Mesodermal cell (in vitro differentiated cells): Measurements from ENCODE around the gene SEC16B.

Experiments
- H3K27ac ChIP-seq: 2 replicates; pipeline ENCODE4 v1.7.0; 2013; ENCODE audit warnings: mild to moderate bottlenecking, low read depth, low read length, moderate library complexity; ENCODE audit not compliant: severe bottlenecking
- H3K36me3 ChIP-seq: 2 replicates; pipeline ENCODE4 v1.7.1; 2013; ENCODE audit warnings: mild to moderate bottlenecking, low read length, moderate library complexity; ENCODE audit not compliant: control insufficient read depth, insufficient read depth
- H3K4me1 ChIP-seq: one replicate; pipeline ENCODE4 v1.7.1; 2013; ENCODE audit warnings: mild to moderate bottlenecking, low read length; ENCODE audit not compliant: insufficient read depth, control insufficient read depth, poor library complexity, severe bottlenecking
- H3K4me3 ChIP-seq: 2 replicates; pipeline ENCODE4 v1.7.0; 2013; ENCODE audit warnings: low read length, control low read depth, mild to moderate bottlenecking; ENCODE audit not compliant: insufficient read depth, poor library complexity, severe bottlenecking; ENCODE audit errors: extremely low read depth
- H3K9me3 ChIP-seq: 2 replicates; pipeline ENCODE4 v1.7.1; 2013; ENCODE audit warnings: mild to moderate bottlenecking, low read length, moderate library complexity; ENCODE audit not compliant: control insufficient read depth
- WGBS, 2 experiments: methylation state at CpG; one replicate each; pipeline ENCODE4 v1.1.5; 2013; ENCODE audit warnings: missing lambda C conversion rate in 2 of 2; ENCODE audit not compliant: insufficient coverage in 2 of 2; 5-methylcytosine and 5-hydroxymethylcytosine counted together

The SEC16B gene

DNA sequence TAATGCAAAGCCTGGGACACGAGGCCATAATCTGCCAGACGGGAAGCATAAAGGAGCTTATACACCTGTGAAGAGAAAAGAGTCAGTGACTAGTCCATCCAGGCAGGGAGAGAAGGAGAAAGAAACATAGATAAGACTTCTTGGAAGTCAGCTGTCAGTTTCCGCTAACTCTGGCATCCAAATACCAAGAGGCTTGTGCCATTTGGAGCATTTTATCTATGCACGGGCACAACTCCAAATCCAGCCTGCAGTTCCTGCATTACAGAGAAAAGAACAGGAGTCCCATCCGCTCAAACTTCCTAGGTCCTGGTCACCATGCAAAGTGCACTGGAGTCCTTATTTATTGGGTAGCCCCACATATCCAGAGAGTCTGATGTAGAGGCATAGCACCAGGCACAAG is 27.9 kb downstream of the SEC16B start:
- H3K36me3 ChIP-seq, result no peaks in the 10 kb centered on the region
- H3K4me1 ChIP-seq, result peaks cover 10% of the 10 kb centered on the region
- no peaks in the 10 kb centered on the region for H3K9me3 ChIP-seq
- no peak overlapping the region for H3K27ac ChIP-seq
- 87 to 92% methylated on average over 3 to 4 of the region's 5 CpGs for WGBS, 2 experiments
- no peak overlapping the region for H3K4me3 ChIP-seq

DNA sequence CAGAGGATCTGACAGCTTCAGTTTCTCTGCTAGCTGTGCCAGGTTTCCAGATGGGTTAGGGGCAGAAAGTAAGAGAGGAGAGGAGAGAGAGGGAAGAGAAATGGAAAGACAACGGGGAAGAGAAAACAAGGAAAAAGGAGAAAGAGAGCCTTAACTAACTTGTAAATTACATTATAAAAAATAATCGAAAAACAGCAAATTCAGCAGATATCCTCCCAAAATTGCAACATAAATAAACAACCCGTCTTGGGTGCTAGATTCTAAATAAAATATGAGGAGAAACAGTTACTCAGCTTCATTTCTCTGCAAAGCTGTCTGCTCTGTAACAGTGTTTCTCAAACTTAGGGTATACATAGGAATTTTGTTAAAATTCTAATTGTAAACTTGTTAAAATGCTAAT is 29.2 kb downstream of the SEC16B start:
- H3K9me3 ChIP-seq, result no peaks in the 10 kb centered on the region
- no CpG with 5 or more reads among the region's 3 CpGs for WGBS, 2 experiments
- no peak overlapping the region for H3K4me3 ChIP-seq
- peaks cover 10% of the 10 kb centered on the region for H3K4me1 ChIP-seq
- no peak overlapping the region for H3K27ac ChIP-seq
- no peaks in the 10 kb centered on the region for H3K36me3 ChIP-seq

- Histone ChIP-seq H3K27ac (no peak overlapping the region), H3K9me3 (no peaks in the 10 kb centered on the region), H3K36me3 (no peaks in the 10 kb centered on the region), H3K4me3 (no peak overlapping the region), H3K4me1 (peaks cover 10% of the 10 kb centered on the region)
- 72 to 82% methylated on average over 5 to 6 of the region's 6 CpGs for WGBS, 2 experiments
Observed at GRCh38 chr1:177937931-177938330, 31.9 kb downstream of the SEC16B start.

DNA sequence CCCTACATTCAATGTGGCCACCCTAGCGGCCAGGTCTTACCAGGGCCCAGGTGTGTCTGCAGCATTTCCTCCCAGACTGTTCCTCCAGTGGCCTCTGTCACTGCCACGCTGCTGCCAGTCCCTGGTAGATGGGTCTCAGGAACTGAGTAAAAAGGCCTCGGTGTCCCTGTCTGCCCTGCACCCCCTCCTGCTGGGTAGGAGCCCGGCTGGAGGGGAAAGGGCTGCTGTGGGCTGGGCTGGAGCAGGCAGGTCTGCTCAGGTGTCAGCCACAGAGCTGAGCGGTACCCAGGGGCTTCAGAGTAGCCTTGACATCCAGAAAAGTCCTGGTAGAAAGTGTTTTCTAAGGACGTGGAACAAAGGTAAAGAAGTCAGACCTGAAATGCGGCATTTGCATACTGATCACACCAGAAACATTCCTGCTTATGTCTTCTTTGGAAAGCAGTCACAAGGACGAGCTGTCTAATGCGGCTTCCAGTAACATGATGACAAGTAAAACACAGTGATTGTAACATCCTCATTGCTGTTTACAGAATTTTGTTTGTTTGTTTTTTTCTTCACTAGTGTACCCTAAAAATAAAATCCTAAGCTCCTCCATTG is 32.6 kb downstream of the SEC16B start:
- no peaks in the 10 kb centered on the region for H3K9me3 ChIP-seq
- H3K4me1 ChIP-seq, result peaks cover 10% of the 10 kb centered on the region
- no peaks in the 10 kb centered on the region for H3K36me3 ChIP-seq
- 80 to 91% methylated on average over 4 to 8 of the region's 9 CpGs for WGBS, 2 experiments
- H3K4me3 ChIP-seq, result no peak overlapping the region
- H3K27ac ChIP-seq, result no peak overlapping the region

DNA sequence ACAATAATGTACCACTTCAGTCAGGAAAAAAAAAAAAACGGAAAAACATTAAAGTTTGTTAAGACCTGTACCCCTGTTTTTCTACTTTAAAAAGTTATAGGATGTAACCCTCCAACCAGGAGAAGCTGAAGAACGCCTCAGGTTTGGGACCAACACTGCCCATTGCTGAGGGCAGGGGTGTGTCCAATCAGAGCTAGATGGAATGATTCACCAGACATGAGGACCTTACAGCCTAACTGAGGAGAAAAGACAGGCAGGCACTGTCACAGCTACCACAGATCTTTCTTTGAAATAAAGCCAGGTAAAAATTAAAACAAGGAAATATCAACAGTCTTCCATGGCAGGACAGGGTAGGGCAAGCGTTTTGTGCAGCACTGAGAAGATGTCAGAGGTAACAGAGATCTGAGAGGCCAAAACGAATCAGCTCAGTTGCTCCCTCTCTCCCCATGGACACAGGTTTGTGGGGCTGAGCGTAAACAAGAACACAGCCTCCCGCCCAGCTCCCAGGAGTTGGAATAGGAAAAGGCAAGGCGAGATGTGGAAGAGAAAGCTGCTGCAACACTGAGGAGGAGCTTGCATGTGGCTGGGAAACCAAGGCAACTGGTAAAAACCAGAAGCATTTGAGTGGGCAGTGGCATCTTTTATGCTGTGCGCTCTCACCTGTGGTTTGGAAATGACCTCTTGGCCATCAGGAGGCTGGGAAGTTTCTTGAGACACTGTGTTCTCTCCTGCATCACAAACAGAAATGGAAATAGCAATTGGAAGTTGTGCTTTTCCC is 34.0 kb downstream of the SEC16B start:
- no peaks in the 10 kb centered on the region for H3K9me3 ChIP-seq
- H3K4me1 ChIP-seq, result peaks cover 10% of the 10 kb centered on the region
- H3K4me3 ChIP-seq, result no peak overlapping the region
- H3K27ac ChIP-seq, result no peak overlapping the region
- whole genome bisulfite sequencing, 2 experiments, result 83 to 88% methylated on average over 4 of the region's 8 CpGs
- no peaks in the 10 kb centered on the region for H3K36me3 ChIP-seq

GRCh38 chr1:177934927-177935326 is 34.9 kb downstream of the SEC16B start:
- no peaks in the 10 kb centered on the region for H3K9me3 ChIP-seq
- no peak overlapping the region for H3K4me3 ChIP-seq
- no peak overlapping the region for H3K27ac ChIP-seq
- 79 to 100% methylated on average over 3 of the region's 3 CpGs for WGBS, 2 experiments
- H3K36me3 ChIP-seq, result no peaks in the 10 kb centered on the region
- peaks cover 10% of the 10 kb centered on the region for H3K4me1 ChIP-seq

- H3K4me1 ChIP-seq, result peaks cover 10% of the 10 kb centered on the region
- H3K4me3 ChIP-seq, result no peak overlapping the region
- H3K27ac ChIP-seq, result no peak overlapping the region
- H3K9me3 ChIP-seq, result no peaks in the 10 kb centered on the region
- H3K36me3 ChIP-seq, result no peaks in the 10 kb centered on the region
- 97 to 100% methylated on average over 1 to 2 of the region's 3 CpGs for WGBS, 2 experiments
Observed at GRCh38 chr1:177934461-177934860, 35.4 kb downstream of the SEC16B start.

GRCh38 chr1:177933881-177934280 is 36.0 kb downstream of the SEC16B start:
- no peaks in the 10 kb centered on the region for H3K9me3 ChIP-seq
- WGBS, 2 experiments, result 92 to 100% methylated on average over 1 of the region's 1 CpG
- H3K36me3 ChIP-seq, result no peaks in the 10 kb centered on the region
- H3K27ac ChIP-seq, result no peak overlapping the region
- H3K4me3 ChIP-seq, result no peak overlapping the region
- peaks cover 10% of the 10 kb centered on the region for H3K4me1 ChIP-seq

DNA sequence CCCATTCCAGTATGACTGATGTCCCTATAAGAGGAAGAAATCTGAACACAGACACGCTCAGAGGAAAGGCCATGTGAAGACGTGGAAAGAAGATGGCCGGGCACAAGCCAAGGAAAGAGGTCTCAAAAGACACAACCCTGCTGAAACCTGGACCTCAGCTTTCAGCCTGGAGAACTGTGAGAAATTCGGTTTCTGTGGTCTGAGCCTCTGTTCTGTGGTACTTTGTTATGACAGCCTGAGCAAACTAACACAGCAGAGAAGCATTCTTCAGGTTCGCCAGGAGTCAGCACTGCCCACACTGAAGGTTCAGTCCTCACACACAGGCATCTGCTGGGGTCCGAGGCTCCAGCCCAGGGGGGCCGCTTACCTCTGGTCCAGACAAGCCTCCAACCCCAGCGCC is 37.7 kb downstream of the SEC16B start:
- H3K4me1 ChIP-seq, result peaks cover 5% of the 10 kb centered on the region
- H3K27ac ChIP-seq, result no peak overlapping the region
- 79 to 80% methylated on average over 8 of the region's 8 CpGs for WGBS, 2 experiments
- H3K9me3 ChIP-seq, result no peaks in the 10 kb centered on the region
- no peaks in the 10 kb centered on the region for H3K36me3 ChIP-seq
- H3K4me3 ChIP-seq, result no peak overlapping the region

- H3K4me3 ChIP-seq, result no peak overlapping the region
- no peaks in the 10 kb centered on the region for H3K36me3 ChIP-seq
- no peak overlapping the region for H3K27ac ChIP-seq
- no CpG with 5 or more reads among the region's 2 CpGs for WGBS, 2 experiments
- no peaks in the 10 kb centered on the region for H3K9me3 ChIP-seq
- H3K4me1 ChIP-seq, result peaks cover 5% of the 10 kb centered on the region
Observed at GRCh38 chr1:177928952-177929351, 40.9 kb downstream of the SEC16B start.

- H3K9me3 ChIP-seq, result no peaks in the 10 kb centered on the region
- WGBS, 2 experiments, result 86% methylated on average over 1 of the region's 2 CpGs; no CpG with 5 or more reads in 1 of the 2 experiments
- no peak overlapping the region for H3K4me3 ChIP-seq
- no peaks in the 10 kb centered on the region for H3K36me3 ChIP-seq
- H3K4me1 ChIP-seq, result peaks cover 5% of the 10 kb centered on the region
- no peak overlapping the region for H3K27ac ChIP-seq
Observed at GRCh38 chr1:177928194-177928593, 41.7 kb downstream of the SEC16B start.
